ENCODE data around the gene SLC5A6.

SLC5A6 gene

GRCh38 chr2:27150639-27151230, 61.3 kb downstream of the SLC5A6 start:
- TF ChIP-seq, protein P1, sequence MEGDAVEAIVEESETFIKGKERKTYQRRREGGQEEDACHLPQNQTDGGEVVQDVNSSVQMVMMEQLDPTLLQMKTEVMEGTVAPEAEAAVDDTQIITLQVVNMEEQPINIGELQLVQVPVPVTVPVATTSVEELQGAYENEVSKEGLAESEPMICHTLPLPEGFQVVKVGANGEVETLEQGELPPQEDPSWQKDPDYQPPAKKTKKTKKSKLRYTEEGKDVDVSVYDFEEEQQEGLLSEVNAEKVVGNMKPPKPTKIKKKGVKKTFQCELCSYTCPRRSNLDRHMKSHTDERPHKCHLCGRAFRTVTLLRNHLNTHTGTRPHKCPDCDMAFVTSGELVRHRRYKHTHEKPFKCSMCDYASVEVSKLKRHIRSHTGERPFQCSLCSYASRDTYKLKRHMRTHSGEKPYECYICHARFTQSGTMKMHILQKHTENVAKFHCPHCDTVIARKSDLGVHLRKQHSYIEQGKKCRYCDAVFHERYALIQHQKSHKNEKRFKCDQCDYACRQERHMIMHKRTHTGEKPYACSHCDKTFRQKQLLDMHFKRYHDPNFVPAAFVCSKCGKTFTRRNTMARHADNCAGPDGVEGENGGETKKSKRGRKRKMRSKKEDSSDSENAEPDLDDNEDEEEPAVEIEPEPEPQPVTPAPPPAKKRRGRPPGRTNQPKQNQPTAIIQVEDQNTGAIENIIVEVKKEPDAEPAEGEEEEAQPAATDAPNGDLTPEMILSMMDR (IDR thresholded peaks at IDR 0.05; ENCODE audit: low read length) = no peak
- TF ChIP-seq EZH2 (IDR thresholded peaks at IDR 0.05; ENCODE audit: borderline replicate concordance, low read length) = no peak
- H3K27me3 ChIP-seq (ENCODE audit: insufficient read depth, low read length) = peaks cover 6% of the 10 kb centered on the region; the same call in 1 of the 2 replicates
- H3K36me3 ChIP-seq (ENCODE audit: insufficient read depth, low read length) = no peaks in the 10 kb centered on the region
- H3F3A ChIP-seq (ENCODE audit: insufficient read depth, low read length) = no peaks in the 10 kb centered on the region
- no peak overlapping the region for H3K9ac ChIP-seq (ENCODE audit: low read length)
- no peaks in the 10 kb centered on the region for H3K9me2 ChIP-seq (ENCODE audit: low read depth, low read length)
- no peak overlapping the region for H3K4me3 ChIP-seq (ENCODE audit: low read depth, low read length, poor library complexity, severe bottlenecking)
- no peaks in the 10 kb centered on the region for H3K79me2 ChIP-seq (ENCODE audit: insufficient read depth, low read length)
- no peaks in the 10 kb centered on the region for H3K4me1 ChIP-seq (ENCODE audit: insufficient read depth, low read length, severe bottlenecking)
- no peak overlapping the region for H3K4me2 ChIP-seq (ENCODE audit: low read length)
- no peaks in the 10 kb centered on the region for H3K9me3 ChIP-seq (ENCODE audit: low read length)
- no peak overlapping the region for H3K27ac ChIP-seq (ENCODE audit: low read depth, low read length, poor library complexity, severe bottlenecking)
- no peaks in the 10 kb centered on the region for H4K20me1 ChIP-seq (ENCODE audit: insufficient read depth, low read length)
- H2AFZ ChIP-seq (ENCODE audit: low read length) = no peak overlapping the region
